HG03378 (cell line): Measurements from ENCODE around the gene SPIRE1.
"Not testable (repeated sequence)": the region's sequence is repeated elsewhere in the genome, so short reads cannot be mapped to it uniquely, and the experiment has no call there.

Experiments
- ATAC-seq: cut with Tn5 transposase; IDR thresholded peaks from one replicate; pipeline ENCODE4 v1.9.1; 2021; ENCODE audit warnings: mild to moderate bottlenecking, moderate library complexity; ENCODE audit not compliant: unreplicated experiment

The SPIRE1 gene

DNA sequence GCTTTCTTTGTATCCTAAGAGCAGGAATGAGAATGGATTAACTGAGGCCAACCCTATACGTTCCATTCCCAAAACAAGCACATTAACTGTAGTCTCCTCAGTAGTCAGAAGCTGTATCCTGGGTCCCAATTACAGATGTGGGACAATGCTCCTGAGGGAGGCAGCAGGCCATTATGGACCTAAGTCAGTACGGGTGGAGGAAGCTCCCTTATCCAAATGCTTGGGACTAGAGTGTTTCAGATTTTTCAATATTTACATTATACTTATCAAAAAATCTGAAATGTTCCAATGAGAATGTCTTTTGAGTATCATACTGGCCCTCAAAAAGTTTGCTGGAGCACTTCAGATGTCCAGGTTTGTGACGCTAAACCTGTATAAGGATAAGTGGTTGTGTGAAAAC is 160.1 kb downstream of the SPIRE1 start:
- ATAC-seq, result no peak

DNA sequence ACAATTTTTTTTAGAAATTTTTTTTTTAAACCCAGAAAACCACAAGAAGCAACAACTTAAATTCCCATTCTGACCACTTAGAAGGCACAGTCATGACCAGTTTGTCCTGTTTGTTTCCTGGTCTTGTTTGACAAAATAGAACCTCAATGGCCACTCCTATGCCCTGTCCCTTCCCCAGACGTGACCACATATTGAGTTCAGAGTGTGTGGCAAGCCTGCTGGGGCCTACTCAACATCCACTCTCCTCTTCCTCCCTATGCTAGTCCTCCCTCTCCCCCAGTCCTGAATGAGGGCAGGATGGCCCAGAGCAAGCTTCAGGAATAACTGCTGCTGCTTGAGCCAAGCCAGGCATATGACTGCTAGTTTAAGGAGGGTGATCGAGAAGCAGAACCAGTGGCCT is 160.6 kb downstream of the SPIRE1 start:
- no peak for ATAC-seq

DNA sequence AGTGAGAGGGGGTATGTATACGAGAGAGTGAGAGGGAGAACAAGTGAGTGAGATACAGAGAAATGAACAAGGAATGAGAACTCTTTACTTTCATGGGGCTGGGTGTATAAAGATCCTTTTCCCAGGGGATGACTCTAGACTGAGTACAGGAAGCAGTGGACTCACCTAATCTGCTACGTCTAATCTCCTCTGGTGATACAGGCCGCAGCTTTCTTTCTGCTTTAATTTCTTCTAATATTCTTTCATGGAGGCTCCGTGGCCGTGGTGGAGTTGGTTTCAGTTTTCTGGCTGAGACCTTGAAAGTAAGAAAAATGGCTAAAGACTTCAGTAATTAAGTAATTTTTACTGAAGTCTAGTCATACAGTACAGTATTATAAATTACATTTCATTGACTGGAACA is 165.0 kb downstream of the SPIRE1 start:
- ATAC-seq, result no peak

DNA sequence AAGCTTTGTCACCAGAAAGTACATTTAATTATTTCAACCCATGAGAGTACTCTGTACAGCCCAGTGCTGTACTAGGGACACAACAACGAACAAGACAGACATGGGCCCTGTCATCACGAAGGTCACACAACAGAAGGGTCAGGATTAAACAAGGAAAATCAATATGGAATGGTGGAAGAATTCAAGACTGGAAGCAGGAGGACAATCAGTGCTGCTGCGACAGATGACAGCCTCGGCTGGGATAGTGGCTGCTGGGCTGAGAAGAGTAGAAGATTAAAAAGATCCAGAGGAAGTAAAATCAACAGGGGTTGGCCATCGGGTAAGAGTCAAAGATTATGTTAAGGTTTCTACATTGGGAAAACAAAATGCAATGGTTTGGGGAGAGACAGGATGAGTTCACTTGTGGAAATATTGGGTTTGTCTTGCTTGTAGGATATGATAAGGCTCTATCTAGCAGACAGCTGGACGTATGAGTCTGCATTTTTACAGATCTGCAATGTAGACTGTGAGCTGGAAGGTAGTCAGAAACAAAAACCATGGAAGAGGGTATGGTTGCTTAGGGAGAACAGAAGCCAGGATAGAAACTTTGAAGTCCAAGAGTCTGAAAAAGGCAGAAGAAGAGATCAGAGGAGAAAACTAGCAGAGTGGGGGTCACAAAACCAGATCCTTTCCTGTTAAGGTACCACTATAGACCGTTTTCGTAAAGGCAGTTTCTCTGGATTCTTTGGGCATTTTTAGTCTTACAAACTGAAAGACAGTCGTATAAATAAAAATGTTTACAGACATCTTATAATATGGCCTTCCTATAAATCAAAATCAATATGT is 166.1 kb downstream of the SPIRE1 start:
- ATAC-seq, result no peak

DNA sequence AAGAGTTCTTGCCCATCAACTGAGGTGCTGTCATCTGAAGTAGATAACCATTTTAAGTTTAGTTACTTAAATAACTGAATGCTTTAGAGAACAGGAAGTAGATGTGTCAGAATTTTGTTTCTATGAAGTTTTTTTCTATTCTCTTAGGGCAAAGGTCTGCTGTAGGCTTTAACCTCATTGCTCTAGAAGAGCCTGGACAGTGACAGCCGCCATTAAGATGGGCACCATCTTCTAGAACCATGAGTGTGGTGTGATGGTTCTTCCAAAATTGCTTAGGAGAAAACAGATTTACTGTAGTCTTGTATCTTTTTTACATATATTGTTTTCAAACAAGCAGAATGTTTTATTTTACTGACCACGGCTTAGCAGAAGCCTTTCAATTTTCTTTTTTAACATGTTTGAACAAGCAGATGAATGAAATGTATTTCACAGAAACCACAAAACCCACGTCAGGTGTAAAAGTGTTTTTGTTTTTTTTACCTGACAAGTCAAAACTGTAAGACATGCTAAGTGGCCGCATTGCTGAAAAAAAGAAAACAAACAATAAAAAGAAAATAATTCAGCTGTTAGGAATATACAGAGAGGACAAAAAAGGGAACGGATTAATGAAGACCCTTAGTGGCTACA is 172.3 kb downstream of the SPIRE1 start:
- ATAC-seq, result no peak

DNA sequence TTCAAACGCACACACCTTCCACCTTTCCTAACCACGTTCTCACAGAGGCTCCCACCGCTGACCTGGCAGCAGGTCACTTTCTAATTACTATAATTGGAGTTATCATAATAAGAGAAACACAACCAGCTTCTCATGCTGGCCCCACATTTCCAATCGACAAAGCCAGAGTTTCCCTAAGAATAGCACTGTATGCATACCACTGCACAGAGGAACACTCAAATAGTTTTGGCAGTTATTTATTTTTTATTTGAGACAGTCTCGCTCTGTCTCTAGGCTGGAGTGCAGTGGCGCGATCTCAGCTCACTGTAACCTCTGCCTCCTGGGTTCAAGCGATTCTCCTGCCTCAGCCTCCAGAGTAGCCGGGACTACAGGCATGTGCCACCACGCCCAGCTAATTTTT is 176.0 kb downstream of the SPIRE1 start:
- not testable (repeated sequence) for ATAC-seq

DNA sequence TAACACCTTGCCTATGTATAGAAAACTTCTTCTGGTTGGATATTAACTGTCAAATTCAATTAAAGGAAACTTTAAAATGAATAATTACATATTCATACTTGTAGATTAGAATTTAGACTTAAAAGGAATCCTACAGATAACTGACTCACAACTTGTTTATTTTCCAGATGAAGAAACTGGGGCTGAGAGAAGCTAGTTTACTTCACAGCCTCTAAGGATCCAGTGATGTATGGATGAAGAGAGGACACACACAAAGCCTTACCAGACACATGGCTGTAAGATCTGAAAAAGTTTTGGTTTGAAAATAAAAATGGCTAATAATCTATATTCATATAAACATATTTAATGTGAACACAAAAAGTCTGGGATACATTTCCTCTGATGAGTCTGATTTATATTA is 177.9 kb downstream of the SPIRE1 start:
- no peak for ATAC-seq

DNA sequence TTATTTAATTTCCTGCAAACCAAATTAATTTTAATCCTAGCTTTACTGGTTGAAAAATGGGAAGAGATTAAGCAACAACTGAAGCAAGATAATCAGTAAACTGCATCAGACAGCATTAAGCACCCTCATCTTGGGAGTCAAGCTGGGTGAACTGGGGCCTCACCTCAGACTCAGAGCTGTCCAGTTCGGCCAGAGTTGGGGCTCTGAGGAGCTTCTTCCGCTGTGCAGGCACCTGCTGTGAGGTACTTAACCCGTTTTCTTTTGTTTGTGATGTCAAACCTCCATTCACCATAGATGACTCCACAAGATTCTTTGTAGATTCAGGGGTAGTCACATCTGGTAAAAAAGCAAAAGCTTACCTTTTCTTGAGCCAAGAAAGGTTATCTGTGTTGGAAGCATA is 178.4 kb downstream of the SPIRE1 start:
- ATAC-seq, result no peak

DNA sequence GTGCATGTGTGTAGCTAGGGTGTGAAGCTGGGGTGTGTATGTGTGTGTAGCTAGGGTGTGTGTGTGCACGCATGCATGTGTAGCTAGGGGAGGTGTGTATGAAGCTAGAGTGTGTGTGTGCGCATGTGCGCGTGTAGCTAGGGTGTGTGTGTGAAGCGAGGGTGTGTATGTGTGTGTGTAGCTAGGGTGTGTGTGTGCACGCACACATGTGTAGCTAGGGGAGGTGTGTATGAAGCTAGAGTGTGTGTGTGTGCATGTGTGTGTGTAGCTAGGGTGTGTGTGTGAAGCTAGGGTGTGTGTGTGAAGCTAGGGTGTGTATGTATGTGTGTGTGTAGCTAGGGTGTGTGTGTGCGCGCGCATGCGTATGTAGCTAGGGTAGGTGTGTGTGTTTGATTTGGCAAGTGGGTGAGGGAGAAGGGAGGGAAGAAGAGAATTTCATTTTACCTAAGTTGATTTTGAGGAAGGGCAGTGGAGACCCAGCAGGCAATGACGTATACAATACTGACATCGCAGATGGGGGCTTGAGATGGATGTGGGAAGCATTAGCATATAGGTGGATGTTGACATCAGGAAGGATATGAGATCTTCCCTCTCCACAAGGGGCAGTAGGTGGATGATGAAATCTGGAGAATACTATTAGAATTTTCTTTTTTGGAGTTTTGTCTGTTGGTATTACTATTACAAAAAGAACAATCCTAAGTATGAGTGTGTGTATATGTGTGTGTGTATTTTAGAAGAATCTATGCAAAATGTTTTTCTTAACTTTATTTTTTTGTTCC is 179.4 kb downstream of the SPIRE1 start:
- no peak for ATAC-seq

DNA sequence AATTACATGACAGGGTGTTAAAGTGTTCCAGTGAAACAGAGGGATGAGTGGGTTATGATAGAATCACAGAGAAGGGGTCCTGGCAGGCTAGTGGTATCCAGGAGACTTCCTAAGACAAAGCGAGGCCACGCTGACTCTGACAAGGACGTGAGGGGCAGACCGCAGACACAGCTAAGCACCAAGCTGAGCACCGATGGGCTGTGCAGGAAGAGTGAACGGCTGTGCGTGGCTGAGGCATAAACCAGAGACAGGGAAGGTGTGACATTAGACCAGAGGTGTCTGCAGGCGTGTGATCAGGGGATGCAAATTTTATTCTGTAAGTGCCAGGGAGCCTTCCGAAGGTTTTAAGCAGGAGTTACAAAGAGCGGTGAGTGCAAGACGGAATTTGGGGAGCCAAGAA is 180.3 kb downstream of the SPIRE1 start:
- ATAC-seq, result no peak

DNA sequence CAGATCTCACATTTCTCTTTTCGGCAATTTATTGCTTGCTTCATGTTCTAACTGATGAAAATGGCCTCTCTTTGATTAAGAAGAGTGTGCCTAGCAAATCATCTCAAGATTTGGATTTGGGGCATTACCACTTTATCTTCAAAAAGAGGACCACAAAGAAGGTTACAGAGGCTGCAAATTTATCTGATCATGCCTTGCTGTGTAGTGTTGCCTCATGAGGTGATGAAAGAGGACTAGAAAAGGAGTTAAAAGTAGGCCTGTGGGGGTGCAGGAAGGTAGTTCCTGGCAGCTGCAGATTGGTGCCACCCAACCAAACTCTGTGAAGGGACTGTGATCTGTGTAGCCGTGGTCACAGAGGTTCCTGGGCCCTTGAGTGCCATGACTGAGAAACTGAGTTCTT is 181.0 kb downstream of the SPIRE1 start:
- ATAC-seq, result no peak

DNA sequence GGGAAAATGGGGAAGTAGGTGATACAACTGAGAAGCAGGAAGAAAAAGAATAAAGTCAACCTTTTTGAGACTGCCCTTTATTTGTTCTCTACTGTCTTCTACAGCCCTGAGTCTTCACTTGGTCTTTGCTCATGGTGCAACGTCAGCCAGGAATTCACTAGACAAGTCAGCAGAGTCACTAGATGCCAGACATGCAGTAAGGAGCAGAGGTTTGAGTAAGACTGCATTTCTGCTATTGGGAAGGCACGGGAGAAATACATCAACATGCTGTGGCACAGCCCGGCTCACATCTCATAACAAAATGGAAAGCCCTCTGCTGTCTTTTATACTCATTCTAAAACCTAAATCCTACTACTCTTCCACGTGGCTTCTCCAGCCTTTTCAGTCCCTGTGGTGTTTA is 183.0 kb downstream of the SPIRE1 start:
- ATAC-seq, result no peak

DNA sequence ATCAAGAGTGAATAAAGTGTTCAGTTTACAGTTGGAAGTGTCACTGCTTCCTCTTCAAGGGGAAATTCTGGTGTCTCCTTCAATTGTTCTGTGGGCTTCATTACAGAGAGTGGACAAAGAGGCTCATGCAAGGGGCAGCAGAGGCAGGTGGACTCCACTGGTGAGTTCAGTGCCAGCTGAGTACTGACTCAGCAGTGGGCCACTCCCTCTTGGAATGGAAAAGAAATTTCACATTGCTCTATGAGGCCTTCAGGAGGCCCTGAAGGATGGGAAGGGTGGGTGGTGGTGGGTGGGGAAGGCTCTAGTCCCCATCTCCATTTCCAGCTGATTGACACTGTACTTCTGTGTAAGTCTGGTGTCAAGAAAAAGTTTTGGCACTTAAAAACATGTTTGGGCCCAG is 183.8 kb downstream of the SPIRE1 start:
- ATAC-seq, result no peak

DNA sequence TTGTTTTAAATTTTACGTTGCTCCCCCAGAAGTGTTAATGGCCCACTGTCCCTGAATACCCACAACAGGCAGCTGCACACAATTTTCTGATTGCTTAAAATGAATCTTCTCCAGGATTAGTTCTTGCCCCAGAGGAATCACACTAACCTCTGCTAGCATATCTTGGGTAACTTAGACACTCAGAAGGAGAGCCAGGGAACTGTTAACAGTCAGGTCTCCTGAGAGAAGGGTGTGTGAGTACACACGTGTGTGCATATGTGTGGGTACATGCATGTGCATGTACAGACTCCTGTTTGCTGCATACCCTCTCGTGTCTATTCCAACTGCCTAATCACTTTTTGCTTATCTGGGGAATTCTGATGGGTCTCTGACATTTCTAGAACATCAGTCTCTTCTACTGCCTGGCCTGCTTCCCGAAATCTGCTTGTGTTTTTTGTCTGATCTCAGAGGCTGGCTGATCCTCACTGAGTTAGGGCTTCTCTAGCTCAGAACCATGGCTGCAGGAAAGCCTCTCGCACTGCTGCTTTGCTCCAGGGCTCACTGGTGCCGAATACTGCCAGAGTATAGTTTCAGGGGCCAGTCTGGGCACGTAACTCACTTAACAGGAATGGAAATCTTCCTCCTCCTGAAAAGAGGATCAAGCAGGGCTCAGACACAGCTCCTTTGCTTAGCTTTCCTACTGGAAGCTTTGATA is 187.4 kb downstream of the SPIRE1 start:
- no peak for ATAC-seq

DNA sequence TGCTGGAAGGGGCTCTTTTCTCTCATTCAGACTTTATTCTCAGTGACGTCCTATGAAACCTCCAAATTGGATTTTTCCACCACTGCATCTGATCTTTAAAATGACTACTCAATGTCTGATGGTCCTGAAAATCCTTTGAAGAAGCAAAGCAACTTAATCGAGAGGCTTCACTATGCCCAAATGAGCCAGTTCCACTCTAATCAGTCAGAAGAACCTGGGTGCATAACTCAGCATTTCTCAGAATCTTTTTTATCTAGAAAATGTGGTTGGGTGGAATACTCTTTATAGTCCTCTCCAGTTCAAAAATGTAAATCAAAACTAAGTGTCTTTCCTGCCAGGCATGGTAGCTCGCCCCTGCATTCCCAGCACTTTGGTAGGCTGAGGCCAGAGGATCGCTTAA is 189.5 kb downstream of the SPIRE1 start:
- no peak for ATAC-seq

DNA sequence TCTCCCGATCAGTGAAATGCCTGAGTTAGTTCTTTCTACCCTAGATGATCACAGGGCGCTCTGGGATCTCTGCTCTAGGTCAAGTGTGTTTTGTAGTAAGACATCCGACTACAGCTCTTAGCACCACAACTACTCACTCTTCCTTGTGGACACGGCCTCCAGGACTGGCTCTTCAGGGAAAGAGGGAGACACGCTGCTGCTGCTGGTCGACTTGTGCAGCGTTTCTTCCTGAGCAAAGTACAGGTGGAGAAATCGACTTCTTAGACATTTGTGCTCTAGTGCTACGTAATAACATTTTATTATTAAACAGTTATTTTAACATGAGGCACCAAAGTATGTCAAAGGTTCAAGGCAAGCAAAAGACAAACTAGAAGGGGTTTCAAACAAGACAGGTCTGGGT is 193.2 kb downstream of the SPIRE1 start:
- no peak for ATAC-seq

DNA sequence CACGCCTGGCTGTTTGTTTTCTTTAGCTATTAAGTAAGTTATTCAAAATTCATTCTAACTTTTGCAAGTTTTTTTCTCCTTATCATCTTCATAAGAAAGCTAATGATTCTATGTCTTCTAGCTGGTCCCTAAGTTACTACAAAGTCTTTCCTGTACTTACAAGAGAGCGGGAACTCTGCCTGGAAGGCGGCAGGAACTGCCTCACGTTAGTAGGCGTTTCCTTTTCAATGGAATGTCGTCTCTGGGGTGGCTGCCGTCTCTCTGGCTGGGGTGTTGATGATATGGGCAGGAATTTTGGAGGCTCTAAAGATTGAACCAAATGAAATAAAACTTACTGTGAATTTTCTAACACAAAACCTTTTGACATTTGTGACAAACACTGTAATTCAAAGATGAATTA is 194.7 kb downstream of the SPIRE1 start:
- no peak for ATAC-seq

DNA sequence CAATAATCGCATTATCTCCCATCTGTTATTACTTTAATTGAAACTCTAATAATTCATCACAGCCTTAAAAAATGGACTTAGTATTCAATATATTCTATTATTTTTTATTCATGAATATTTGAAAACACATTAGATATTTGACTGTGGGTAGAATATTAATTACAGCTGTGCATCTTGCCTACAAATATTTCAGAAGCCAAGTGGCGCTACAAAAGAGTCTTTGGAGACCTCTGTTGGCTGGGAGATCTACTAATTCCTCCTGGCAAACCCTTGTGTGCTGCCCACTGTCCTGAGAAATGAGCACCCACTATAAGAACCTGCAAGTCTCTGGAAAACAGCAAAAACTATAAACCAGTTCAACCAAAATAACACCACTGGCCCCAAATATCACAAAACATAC is 195.7 kb downstream of the SPIRE1 start:
- ATAC-seq, result no peak

DNA sequence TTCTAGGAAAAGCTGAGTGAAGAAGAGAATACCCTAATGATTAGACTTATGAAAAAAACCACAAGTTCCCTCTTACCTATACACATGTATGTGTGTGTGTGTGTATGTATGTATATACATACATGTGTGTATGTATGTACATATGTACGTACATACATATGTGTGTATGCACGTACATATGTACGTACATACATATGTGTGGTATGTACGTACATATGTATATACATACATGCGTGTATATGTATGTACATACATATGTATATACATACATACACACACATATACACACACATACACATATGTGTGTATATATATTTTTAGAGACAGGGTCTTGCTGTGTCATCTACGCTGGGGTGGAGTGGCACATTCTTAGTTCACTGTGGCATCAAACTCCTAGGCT is 196.6 kb downstream of the SPIRE1 start:
- no peak for ATAC-seq

DNA sequence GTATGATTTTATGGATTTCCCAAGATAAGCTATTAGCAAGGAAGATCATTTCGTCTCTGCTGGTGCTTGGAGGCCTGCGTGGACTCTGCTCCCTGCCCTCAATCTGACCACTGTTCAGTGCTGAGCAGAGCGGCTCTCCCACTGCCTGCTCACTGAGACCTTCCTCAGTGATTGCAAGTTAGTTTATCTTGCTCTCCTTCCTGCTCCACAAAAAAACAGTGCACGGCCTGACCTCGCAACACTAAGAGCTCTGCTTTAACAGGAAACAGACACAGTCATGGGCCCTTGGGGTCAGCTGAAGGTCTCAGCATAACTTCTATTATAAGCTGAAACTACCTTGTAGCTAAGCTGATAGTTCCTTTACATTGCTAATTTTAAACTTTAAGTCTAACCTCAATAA is 197.0 kb downstream of the SPIRE1 start:
- no peak for ATAC-seq

DNA sequence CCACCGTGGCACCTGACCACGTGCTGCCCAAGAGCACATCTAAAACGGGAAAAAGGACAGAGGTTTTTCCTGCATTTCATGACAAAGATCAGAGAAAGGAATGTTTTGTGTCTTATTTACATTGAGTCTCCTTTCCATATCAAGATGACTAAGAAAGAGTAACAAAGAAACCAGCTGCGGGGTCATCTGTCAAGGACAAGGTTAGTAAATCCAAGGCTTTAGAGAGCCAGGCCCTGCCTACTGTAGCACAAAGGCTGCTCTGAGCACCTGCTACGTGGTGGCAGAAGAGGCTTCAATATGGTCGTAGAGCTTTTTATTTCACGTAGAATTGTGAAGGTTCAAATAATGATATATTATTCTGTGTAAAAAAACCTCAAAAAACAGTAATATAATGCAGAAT is 199.1 kb downstream of the SPIRE1 start:
- no peak for ATAC-seq
